Measurements from ENCODE around the gene TTLL10. TPM values are rescaled to one million over a fixed set of nuclear protein-coding genes. Genes with fewer than 3 reads are reported as not detected.

TTLL10 gene
- polyA plus RNA-seq, 1 of the 3 experiments (the other 2 are of a cell fraction), result not detected

DNA sequence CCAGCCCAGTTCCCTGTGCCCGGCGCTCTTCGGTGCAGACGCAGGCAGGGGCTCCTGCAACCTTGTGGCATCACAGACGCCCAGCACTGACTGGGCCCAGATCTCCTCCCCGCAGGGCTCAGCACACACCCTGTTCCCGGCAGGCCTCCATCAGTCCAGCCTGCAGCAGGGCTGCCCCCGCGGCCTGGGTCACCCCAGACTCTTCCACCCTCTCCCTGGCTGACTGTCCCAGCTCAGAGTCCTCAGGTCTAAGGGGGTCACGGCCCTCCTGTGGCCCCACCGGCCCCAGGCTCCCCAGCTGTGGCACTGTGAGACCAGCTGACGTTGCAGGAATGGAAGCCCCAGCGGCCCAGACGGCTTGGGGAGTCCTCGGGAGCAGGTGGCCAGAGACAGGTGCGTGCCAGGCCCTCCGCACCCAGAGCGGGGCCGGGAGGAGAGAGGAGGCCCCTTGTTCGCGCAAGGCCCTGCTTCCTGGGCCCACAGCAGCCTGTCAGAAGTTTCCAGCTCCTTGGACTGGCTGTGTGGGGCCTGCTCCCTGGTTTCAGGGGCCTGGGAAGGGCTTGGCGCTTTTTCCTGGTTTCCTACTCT lies 62.6 kb downstream of the TTLL10 start:
- Histone ChIP-seq H3K27ac (ENCODE audit: low read depth in 2 of 2, low read length in 1 of 2) (no peak overlapping the region), H3K36me3 (replicated peaks in 1 of 2; ENCODE audit: control insufficient read depth in 1 of 2, insufficient read depth in 2 of 2, low read length in 1 of 2) (peaks cover 0 to 17% of the 10 kb centered on the region in 2 experiments), H3K9me3 (no peaks in the 10 kb centered on the region), H3K9me2 (no peaks in the 10 kb centered on the region), H3F3A (replicated peaks; ENCODE audit: insufficient read depth) (peaks cover under 1% of the 10 kb centered on the region), H3K79me2 (ENCODE audit: insufficient read depth) (peaks cover 23% of the 10 kb centered on the region), H4K20me1 (ENCODE audit: insufficient read depth) (no peaks in the 10 kb centered on the region), H3K4me2 (no peak overlapping the region), H2AFZ (ENCODE audit: low read depth) (no peak overlapping the region), H3K4me3 (ENCODE audit: low read depth in 2 of 2, low read length in 1 of 2) (no peak overlapping the region), H3K27me3 (ENCODE audit: insufficient read depth) (no peaks in the 10 kb centered on the region), H3K4me1 (ENCODE audit: control insufficient read depth in 1 of 2, insufficient read depth in 2 of 2, low read depth in 1 of 2, low read length in 1 of 2) (peaks cover 0 to 29% of the 10 kb centered on the region in 2 experiments; a peak in 1 of 4 replicates), H3K9ac (no peak overlapping the region)
- ChIA-PET CTCF (interaction anchor here (5.1 kb wide), 1 partner anchor 114 kb away, joined by 43 read pairs; no protein-coding TSS in a partner anchor), POLR2A (no interaction called here)
- no peak for DNase-seq
- 100% methylated on average over 3 of the region's 22 CpGs for WGBS (ENCODE audit: low lambda C conversion rate)
- TF ChIP-seq, protein P1, sequence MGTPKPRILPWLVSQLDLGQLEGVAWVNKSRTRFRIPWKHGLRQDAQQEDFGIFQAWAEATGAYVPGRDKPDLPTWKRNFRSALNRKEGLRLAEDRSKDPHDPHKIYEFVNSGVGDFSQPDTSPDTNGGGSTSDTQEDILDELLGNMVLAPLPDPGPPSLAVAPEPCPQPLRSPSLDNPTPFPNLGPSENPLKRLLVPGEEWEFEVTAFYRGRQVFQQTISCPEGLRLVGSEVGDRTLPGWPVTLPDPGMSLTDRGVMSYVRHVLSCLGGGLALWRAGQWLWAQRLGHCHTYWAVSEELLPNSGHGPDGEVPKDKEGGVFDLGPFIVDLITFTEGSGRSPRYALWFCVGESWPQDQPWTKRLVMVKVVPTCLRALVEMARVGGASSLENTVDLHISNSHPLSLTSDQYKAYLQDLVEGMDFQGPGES (IDR thresholded peaks at IDR 0.05; ENCODE audit: low read depth, low read length), result no peak
- TF ChIP-seq RXRA (IDR thresholded peaks at IDR 0.05; ENCODE audit: borderline replicate concordance, low read depth), result no peak
- TF ChIP-seq GATA2 (CRISPR knock-in tag; IDR thresholded peaks at IDR 0.05), result no peak
- no peak for TF ChIP-seq CHD2 (IDR thresholded peaks at IDR 0.05; ENCODE audit: low read length, partially characterized antibody)
- no peak for TF ChIP-seq EP300 (IDR thresholded peaks at IDR 0.05; ENCODE audit: borderline replicate concordance in 1 of 2, low read depth in 1 of 2, low read length in 1 of 2)
- TF ChIP-seq, protein P2, sequence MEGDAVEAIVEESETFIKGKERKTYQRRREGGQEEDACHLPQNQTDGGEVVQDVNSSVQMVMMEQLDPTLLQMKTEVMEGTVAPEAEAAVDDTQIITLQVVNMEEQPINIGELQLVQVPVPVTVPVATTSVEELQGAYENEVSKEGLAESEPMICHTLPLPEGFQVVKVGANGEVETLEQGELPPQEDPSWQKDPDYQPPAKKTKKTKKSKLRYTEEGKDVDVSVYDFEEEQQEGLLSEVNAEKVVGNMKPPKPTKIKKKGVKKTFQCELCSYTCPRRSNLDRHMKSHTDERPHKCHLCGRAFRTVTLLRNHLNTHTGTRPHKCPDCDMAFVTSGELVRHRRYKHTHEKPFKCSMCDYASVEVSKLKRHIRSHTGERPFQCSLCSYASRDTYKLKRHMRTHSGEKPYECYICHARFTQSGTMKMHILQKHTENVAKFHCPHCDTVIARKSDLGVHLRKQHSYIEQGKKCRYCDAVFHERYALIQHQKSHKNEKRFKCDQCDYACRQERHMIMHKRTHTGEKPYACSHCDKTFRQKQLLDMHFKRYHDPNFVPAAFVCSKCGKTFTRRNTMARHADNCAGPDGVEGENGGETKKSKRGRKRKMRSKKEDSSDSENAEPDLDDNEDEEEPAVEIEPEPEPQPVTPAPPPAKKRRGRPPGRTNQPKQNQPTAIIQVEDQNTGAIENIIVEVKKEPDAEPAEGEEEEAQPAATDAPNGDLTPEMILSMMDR (IDR thresholded peaks at IDR 0.05), result no peak
- no peak for TF ChIP-seq FOXJ3 (CRISPR knock-in tag; IDR thresholded peaks at IDR 0.05)
- no peak for TF ChIP-seq USF2 (IDR thresholded peaks at IDR 0.05; ENCODE audit: borderline replicate concordance, low read depth, low read length)
- TF ChIP-seq MEF2A (IDR thresholded peaks at IDR 0.05; ENCODE audit: borderline replicate concordance, low read depth), result no peak

- H3K9ac ChIP-seq, result no peak overlapping the region
- no peak overlapping the region for H2AFZ ChIP-seq (ENCODE audit: low read depth)
- POLR2A ChIA-PET, result no interaction called here
- no peaks in the 10 kb centered on the region for H3F3A ChIP-seq (replicated peaks; ENCODE audit: insufficient read depth)
- no peaks in the 10 kb centered on the region for H3K9me3 ChIP-seq
- no peaks in the 10 kb centered on the region for H4K20me1 ChIP-seq (ENCODE audit: insufficient read depth)
- no peak for TF ChIP-seq RFX5 (IDR thresholded peaks at IDR 0.05; ENCODE audit: low read length)
- no peak for TF ChIP-seq USF1 (IDR thresholded peaks at IDR 0.05; ENCODE audit: borderline replicate concordance, low read depth)
- no peak for TF ChIP-seq RCOR1 (IDR thresholded peaks at IDR 0.05; ENCODE audit: low read length)
- TF ChIP-seq YY1 (IDR thresholded peaks at IDR 0.05; ENCODE audit: low read depth), result no peak
- TF ChIP-seq MXI1 (IDR thresholded peaks at IDR 0.05; ENCODE audit: low read depth, low read length), result no peak
- H3K9me2 ChIP-seq, result no peaks in the 10 kb centered on the region
- H3K27ac ChIP-seq (ENCODE audit: low read depth in 2 of 2, low read length in 1 of 2), result no peak overlapping the region
- H3K79me2 ChIP-seq (ENCODE audit: insufficient read depth), result peaks cover 21% of the 10 kb centered on the region
- CTCF ChIA-PET, result interaction anchor here (1.8 to 5.1 kb wide), 2 partner anchors 55 to 115 kb away, joined by 5 to 43 read pairs; no protein-coding TSS in a partner anchor
- H3K4me1 ChIP-seq (ENCODE audit: control insufficient read depth in 1 of 2, insufficient read depth in 2 of 2, low read depth in 1 of 2, low read length in 1 of 2), result peaks cover 0 to 29% of the 10 kb centered on the region in 2 experiments; a peak in 1 of 4 replicates
- WGBS (ENCODE audit: low lambda C conversion rate), result 82% methylated on average over 10 of the region's 34 CpGs
- DNase-seq, result no peak
- H3K27me3 ChIP-seq (ENCODE audit: insufficient read depth), result no peaks in the 10 kb centered on the region
- peaks cover 0 to 17% of the 10 kb centered on the region in 2 experiments for H3K36me3 ChIP-seq (replicated peaks in 1 of 2; ENCODE audit: control insufficient read depth in 1 of 2, insufficient read depth in 2 of 2, low read length in 1 of 2)
- no peak overlapping the region for H3K4me2 ChIP-seq
- no peak overlapping the region for H3K4me3 ChIP-seq (ENCODE audit: low read depth in 2 of 2, low read length in 1 of 2)
Measured at GRCh38 chr1:1236945-1237873, 63.5 kb downstream of the TTLL10 start.

Data from SK-N-SH (cell line).